GM18870 (cell line): ENCODE results near the gene SKI.

Experiments
- ATAC-seq: cut with Tn5 transposase; IDR thresholded peaks from one replicate; pipeline ENCODE4 v1.9.1; 2021; ENCODE audit warnings: moderate library complexity; ENCODE audit not compliant: unreplicated experiment

The SKI gene

DNA sequence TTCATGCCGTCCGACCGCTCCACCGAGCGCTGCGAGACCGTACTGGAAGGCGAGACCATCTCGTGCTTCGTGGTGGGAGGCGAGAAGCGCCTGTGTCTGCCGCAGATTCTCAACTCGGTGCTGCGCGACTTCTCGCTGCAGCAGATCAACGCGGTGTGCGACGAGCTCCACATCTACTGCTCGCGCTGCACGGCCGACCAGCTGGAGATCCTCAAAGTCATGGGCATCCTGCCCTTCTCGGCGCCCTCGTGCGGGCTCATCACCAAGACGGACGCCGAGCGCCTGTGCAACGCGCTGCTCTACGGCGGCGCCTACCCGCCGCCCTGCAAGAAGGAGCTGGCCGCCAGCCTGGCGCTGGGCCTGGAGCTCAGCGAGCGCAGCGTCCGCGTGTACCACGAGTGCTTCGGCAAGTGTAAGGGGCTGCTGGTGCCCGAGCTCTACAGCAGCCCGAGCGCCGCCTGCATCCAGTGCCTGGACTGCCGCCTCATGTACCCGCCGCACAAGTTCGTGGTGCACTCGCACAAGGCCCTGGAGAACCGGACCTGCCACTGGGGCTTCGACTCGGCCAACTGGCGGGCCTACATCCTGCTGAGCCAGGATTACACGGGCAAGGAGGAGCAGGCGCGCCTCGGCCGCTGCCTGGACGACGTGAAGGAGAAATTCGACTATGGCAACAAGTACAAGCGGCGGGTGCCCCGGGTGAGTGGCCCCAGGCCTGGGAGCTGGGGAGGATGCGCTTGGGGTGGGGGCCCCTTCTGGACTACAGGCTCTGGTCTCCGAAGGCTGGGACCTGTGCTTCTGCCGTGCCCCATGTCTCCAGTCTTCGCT lies 1.1 kb downstream of the SKI start:
- no peak for ATAC-seq

DNA sequence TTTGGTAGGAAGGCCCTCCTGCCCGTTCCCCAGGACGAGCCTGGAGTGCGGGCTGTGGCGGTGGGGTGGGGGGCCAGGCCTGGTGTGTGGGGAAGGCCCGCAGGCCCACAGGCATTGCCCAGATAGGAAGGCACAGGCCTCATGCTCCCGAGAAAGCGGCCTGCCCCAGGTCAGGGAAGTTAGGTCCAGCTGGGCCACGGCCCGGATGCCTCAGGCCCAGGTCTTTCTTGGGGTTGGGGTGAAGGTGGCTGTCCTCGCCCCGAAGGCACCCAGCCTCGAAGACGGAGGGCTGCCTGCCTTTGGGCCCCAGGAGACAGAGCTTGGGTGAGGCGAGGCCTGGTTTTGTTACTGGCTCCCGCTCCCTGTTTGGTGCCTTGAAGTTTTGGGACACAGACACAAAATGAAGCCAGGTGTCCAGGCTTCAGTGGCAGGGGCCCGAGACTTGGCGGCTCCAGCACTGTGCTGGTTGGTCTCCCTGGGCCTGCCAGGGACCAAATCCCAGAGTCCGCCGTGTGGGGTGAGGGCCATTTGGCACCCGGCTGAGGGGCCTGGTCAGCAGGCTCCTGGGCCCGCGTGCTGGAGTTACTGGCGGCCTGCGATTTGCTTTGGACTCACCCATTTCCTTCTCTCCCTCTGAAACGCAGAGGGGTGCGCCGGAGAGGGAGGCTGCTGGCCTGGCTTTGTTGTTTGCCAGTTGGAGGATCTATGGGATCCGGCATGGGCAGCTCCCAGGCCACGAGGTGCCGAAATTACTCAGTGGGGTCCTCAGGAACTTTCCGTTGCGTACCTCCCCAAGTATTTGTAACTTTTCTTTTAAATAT lies 2.0 kb downstream of the SKI start:
- ATAC-seq = no peak

DNA sequence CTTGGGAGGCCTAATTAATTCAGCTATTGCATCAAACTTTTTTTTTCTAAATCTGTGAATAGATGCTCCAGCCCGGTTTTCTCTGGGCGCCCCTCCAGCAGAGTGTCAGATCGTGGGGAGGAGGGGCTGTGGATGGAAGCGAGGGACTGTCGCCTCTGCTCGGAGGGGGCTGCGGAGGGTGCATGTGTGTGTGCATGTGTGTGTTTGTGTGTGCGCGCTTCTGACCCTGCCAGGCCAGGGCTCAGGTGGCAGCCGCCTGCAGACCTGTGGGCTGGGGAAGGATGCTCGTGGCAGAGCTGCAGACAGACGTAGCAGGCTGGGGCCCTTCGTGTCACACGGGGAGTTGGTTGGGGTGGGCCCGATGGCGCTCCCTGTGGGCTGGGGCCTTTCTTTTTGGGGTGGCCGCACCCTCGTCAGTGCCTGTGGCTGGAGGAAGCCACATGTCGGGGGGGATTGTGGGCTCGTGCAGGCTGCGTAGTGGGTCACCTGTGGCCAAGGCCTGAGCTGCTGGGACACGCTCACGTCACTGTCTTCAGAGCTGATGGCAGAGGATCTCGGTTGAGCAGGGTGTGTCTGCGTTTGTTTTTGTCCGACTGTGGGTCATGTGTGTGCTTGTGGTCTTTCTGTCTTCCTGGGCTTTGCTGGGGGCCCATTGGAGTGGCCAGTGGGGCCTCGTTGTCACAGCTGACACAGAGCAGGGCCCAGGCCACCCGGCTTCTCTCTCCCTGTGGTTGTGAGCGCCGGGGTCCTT lies 2.8 kb downstream of the SKI start:
- no peak for ATAC-seq

DNA sequence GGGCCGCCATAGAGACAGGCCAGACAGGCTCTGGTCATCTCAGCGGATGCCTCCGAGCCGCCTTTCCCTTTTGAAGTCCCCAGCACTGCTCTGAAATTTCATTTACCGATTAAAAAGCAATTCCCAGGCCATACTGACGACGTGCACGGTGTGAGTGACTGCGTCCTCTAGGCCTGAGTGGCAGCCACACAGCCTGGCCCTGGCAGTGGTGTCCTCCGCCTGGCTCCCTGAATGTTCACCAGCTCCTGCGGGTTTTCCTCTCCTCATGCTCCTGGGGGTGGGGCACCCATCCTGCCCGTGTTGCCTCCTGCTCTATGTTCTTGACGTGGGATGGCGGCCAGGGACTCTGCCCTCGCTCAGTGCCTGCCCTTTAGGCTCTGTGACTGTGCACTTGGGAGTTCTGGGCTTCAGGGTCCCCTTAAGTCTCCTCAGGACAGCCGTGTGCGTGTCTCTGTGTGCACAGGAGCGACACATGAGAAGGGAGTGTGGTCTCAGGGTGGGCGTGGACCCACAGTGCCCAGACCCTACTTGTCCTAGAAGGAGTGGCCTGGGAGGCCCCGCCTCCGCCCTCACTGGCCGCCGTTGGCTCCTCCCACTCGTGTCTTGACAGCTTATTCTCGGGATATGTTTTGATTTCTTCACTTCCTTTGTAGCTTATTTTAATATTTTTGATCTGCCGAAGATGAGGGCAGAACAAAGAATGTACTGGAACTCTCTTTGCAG lies 3.6 kb downstream of the SKI start:
- ATAC-seq = no peak

DNA sequence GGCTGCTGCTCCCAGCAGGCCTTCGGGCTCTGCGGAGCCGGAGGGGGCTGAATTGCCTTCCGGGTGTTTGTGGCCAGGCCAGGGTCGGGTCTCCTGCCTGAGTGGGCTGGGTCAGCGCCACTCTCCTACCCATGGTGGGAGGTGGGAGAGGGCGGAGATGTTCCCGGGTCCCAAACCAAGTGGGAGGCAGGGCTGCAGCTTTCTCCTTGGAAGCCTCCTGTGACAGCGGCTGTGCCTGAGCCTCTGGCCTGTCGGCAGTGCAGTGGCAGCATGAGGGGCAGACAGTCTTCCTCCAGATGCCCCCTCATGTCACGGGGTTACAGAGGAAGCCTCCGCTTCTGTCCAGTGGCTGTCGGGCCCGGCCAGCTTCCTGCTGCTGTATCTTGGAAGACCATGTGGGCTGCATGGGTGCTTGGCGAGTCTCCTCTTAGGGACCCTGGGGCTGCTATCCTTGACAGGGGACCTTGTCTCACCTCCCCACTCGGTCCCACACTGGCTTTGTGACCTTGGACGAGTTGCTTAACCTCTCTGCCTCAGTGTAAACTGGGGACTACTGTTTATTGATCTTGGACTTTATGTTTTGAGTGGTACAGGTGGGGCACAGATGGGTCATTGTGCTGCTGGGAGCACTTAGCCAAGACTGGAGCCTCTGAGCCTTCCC lies 4.3 kb downstream of the SKI start:
- no peak for ATAC-seq

DNA sequence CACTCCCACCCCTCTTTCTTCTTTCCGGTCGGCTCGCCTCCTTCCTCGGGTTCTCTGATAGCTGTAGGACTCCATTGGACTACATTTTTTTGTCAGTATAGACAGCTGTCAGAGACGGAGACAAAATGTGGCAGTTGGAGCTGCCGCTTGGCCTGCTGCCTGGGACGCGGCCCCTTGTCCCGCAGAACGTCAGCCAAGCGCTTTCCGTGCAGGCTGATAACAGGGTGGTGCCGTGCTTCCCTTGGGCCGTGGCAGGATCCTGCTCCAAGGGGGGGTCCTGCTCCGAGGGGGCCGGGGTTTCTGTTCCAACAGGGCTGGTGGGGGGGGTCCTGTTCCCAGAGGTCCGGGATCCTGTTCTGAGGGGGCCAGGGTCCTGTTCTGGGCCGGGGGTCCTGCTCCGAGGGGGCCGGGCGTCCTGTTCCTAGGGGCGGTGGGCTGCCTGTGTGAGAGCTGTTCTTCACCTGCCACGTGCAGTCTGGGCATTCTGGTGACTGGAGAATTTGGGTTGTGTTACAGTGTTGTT lies 4.9 kb downstream of the SKI start:
- no peak for ATAC-seq

DNA sequence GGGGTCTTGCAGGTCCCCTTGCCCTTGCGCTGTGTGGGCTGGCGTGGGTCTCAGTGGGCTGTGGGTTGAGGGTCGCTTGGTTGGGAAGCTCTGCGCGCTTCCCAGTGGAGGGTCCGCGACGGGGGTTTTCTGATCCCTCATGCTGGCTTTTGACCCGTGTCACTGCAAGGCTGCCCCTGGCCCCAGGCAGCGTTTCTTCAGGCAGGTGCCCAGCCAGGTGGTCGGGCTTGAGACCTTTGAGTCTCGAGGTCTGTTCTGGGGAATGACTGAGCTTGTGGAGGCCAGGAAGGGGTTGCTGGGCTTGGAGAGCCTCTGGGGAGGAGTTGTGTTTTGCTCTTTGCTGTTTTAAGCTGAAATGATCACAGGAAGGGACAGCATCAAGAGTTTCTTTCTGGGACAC lies 5.3 kb downstream of the SKI start:
- ATAC-seq = no peak

DNA sequence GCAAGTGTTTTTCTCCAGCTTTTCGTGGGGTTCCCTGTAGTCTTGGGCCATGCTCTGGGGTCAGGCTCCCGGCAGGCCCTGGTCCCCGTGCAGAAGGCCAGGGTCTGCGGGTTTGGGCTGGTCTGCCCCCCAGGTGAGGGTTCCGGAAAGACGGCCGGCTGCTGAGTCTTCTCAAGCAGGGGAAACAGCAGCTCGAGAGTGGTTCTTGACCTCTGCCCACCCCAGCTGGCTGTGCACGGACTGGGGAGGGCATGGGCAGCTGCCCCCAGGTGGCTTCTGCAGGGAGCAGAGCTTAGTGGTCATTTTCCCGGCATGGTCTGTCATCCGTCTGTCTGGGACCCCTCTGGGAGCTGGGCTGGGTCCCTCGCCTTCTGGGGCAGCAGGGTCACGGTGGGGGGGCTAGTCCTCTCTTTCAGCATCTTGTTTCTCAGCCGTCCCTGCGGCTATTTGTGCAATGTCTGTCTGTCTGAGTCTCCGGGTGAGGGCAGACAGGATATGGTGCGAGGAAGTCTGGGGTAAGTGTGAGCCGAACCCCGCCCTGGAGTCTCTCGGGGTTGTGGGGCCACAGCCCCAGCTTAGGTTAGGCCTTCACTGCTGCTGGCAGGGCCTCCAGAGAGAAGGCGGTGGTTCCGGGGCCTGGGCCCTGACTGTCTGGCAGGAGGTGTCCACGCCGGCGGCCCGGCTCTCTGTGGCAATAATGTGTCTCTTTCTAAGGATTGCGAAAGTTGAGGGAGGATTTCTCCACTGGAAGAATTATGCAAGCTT lies 6.1 kb downstream of the SKI start:
- no peak for ATAC-seq

DNA sequence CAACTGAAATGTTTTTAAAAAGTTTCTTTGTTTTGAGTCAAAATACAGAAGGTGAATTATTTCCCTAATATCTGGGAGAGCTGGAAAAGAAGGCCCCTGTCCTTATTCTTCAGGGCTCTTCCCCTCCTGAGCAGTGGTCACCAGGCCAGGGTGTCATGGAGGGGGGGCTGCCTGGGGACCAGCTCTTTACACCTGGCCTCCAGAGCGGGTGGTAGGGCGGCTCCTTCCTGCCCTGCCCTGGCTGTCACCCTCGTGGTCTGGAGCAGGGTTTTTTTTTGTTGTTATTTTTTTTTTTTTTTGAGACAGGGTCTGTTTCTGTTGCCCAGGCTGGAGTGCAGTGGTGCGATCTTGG lies 6.6 kb downstream of the SKI start:
- no peak for ATAC-seq

DNA sequence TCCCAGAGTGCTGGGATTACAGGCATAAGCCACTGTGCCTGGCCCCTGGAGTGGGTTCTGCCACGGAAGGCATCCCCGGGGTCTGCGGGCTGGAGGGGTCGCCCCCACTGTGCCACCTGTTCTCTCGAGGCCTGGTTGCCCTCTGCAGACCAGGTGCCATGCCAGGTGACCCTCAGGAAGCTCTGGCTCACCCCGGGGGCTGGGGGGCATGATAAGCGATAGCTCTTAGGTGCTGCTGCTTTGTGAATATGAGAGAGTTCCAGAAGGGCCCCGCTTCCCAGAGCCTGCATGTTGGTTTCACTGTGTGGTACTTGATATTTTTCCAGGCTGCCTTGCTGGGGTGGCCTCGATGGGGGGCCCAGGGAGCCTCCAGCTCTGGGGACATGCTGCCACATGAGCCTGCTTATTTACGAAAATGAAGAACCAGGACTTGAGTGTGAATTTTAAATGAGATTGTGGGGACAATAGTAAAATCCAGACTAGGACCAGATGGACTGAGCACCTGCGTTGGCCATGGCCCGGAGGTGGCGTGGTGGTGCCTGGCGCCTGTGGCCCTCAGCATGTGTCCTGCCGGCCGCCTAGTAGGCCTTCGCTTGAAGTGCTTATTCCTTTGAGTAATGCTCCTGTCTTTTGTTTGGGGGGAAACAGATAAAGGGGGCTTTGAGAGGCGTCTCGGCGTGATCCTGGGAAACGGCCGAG lies 7.3 kb downstream of the SKI start:
- no peak for ATAC-seq

DNA sequence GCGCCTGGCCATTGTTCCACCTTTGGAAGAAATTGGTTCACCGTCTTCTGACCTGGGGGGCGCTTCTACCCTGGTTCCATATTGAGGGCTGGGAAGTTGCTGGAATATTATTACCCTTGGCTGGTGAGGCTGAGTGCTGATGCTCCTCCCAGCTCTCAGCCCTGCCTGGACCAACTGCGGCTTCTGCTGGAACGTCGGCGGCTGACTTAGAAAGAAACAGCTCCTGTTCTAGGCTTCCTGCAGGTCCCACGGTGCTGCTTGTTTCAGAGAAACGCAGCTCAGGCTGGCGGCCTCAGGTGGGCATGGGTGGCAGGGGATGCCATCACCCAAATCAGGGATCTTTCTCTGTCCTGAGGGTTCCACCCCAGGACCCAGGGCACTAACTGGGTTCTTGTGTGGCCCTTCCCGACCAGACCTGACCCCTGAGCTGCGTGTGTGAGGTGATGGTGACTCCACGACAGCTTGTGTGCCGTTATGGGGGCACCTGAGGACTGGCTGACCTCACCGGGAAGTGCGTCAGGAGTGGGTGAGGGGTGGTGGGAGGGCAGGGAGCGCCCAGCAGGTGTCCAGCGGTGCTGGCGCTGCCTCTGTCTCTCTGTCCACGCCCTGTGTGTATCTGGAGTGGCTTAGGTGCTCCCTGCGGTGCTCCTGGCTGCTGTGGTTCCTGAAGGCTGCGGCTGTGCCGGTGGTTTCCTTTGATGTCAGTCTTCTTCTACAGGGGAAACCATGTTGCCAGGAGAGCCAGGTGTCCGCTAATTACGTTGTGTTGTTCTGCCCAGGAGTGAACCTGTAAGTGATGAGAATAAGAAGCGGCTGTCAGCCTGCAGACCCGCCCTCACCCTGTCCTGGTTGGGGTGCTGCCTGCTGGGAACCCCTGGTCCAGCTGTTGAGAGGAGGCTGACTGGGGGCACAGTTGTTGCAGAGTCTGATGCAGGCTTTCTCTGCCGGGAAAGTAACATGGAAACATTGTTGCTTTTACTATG lies 8.9 kb downstream of the SKI start:
- ATAC-seq = no peak

DNA sequence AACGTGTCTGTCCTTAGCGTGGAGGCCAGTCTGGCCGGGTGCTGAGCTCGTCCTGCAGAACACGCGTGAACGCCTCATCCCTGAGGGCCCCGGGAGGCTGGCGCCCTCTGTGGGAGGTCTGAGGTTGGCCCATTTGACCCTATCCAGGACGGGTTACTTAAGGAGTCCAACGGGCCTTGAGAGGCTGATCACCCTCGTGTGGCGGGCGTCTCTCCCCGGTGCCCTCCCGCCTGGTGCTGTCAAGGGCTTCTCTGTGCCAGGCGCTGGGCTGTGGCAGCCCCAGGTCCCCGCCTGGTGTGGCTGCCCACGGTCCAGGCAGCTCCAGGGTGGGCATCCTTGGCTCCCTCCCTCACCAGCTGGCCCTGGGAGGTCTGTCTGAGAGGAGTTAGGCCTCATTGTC lies 9.7 kb downstream of the SKI start:
- no peak for ATAC-seq

DNA sequence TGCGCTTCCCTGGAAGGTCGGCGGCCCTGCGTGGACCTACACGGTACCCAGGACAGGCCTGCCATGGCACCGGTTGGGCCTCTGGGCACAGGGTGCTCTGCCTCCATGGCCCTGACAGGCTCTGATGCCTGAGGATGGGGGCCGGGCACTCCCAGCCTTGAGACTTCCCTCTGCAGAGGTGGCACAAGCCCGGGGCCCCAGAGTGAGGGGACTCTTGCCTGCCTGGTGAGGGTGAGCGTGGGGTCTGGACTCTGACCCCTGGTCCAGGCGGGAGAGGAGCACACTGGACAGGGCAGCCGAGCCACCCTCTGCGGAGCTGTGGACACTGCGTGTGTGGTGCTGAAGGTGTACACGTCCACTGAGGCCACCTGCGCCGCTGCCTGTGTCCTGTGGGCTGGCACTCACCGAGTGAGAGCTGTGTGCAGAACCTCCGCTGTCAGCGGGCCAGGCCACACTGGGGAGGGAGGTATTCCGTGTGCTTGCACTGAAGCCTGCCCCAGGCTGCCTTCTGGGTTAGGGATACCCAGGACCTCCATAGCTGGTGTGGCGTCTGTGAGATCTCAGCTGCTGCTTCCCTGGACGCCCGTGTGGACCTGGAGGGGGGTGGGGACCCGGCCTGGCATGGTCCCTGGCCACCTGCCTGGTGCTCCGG lies 10.4 kb downstream of the SKI start:
- ATAC-seq = no peak

DNA sequence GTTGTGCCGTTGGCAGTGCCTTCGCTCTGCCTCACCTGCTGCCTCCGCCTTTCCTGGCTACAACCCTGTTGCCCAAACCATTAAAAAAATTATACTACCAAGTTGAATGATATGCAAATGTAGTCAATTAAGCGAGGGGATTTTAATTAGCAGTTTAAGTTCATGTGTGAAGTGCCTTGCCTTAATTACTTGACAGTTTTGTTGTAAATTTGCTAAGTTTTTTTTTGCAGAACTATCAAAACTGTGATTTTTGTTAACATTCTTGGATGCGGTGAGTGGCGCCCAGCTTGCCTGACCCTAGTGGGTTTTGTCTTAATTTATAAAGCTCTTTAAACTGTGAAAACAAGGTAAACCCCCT lies 10.9 kb downstream of the SKI start:
- ATAC-seq = no peak

DNA sequence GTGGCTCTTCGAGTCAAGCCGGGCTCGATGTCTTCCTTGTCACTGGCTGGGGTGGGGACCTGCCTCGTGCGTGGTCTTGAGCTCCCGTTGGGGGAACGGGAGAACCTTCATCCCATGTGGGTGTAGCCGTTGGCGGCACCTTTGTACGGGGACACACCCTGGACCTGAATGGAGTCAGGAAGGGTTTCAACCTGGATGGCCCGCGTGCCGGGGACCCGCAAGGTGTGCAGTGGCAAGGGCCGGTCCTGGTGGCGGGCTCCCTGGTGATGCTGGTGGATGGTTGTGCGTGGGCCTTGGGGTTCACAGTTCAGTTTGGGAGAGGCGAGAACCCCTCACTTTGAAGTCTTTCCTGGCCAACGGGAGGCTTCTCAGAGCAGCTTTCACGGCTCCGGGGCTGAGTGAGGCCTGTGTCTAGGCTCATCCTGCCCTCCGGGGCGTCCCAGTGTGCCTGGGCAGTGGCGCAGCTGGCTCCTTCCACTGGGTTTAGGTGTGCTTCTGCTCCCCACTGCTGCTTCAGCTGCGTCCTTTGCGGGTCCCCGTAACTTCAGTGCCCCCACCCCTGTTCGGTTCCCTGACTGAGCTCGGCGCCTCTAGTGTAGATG lies 11.4 kb downstream of the SKI start:
- ATAC-seq = no peak

DNA sequence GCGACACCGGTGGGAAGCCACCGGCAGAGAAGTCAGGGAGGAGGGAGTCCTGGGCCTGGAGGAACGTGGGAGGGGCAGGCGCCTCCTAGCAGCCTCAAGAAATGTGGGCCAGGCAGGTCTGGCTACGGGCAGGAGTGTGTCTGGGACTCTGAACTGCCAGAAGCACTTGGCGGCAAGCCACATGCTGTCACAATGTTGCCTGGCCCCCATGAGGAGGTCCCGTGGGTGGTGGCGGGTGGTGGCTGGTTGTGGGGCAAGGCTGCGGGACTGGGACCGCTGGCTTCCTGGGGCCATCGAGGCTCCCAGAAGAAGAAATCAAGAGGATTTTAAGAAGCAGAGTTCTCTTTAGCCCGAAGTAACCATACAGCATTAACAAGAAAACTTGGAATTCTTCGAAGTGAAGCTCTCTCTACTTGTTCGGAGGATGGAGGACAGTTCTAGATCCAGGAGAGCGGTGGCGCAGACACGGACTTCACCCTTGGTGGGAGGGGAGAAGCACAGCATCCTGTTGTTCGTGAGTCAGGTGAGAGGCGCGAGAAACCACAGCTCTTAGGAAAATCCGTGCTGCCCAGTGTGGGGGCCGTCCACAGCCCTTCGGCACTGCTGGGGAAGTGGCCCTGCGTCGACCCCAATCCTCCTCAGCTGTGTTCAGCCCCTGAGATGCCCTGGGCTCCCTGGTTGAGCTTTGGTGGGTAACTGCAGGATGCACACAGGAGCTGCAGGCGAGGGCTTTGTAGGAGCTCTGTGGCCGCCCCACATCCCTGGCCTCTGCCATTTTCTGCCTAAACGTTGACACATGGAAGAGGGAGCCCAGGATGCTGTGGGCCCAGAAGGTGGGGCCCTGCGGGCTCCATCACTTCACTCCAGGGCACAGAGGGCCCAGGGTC lies 12.4 kb downstream of the SKI start:
- no peak for ATAC-seq
